Common myeloid progenitor, CD34-positive (primary cell): ENCODE results near the gene ANKK1.

Experiments
- CTCF ChIA-PET: fragments of 350-600 bp; sonication (Branson Sonifier 250); formaldehyde crosslinking; loops from one replicate; lab custom pipeline; 2021; ENCODE audit warnings: antibody characterized with exemption; lab: Charles Lee
- POLR2A ChIA-PET: fragments of 350-600 bp; sonication (Branson Sonifier 250); formaldehyde crosslinking; loops from one replicate; lab custom pipeline; 2021; ENCODE audit warnings: antibody characterized with exemption; lab: Charles Lee
- DNase-seq, 3 donors: peaks; one replicate each; pipeline versions ENCODE4 v3.0.0 to v3.0.0-alpha.2; 2013
- H3K27ac ChIP-seq, 2 experiments: 1 replicate in 1 of 2; 2 replicates in 1 of 2; pipeline ENCODE4 v1.7.0; 2013; ENCODE audit warnings: inconsistent platforms in 2 of 2, low read length in 2 of 2, mild to moderate bottlenecking in 2 of 2, low read depth in 1 of 2, moderate library complexity in 1 of 2; ENCODE audit not compliant: severe bottlenecking in 2 of 2, insufficient read depth in 1 of 2, poor library complexity in 1 of 2
- H3K27me3 ChIP-seq, 5 experiments: replicated peaks in 2 of 5; 1 replicate in 3 of 5; 2 replicates in 2 of 5; pipeline versions ENCODE4 v1.6.1 to v1.7.0; 2013; ENCODE audit warnings: low read length in 4 of 5, mild to moderate bottlenecking in 2 of 5, moderate library complexity in 2 of 5, inconsistent platforms in 1 of 5; ENCODE audit not compliant: insufficient read depth in 5 of 5, control insufficient read depth in 4 of 5
- H3K36me3 ChIP-seq, 4 experiments: 1 replicate in 2 of 4; 2 replicates in 2 of 4; pipeline versions ENCODE4 v1.6.1 to v1.7.0; 2013; ENCODE audit warnings: low read length in 3 of 4, control low read depth in 1 of 4, mild to moderate bottlenecking in 1 of 4; ENCODE audit not compliant: control insufficient read depth in 4 of 4, insufficient read depth in 4 of 4
- H3K4me1 ChIP-seq, 4 experiments: 1 replicate in 3 of 4; 2 replicates in 1 of 4; pipeline versions ENCODE4 v1.6.1 to v1.7.1; 2013; ENCODE audit warnings: low read length in 3 of 4, mild to moderate bottlenecking in 3 of 4, control low read depth in 1 of 4, inconsistent platforms in 1 of 4, moderate library complexity in 1 of 4; ENCODE audit not compliant: control insufficient read depth in 4 of 4, insufficient read depth in 4 of 4; ENCODE audit errors: control extremely low read depth in 1 of 4
- H3K4me3 ChIP-seq, 7 experiments: 1 replicate in 4 of 7; 2 replicates in 3 of 7; pipeline versions ENCODE4 v1.5.1 to v1.7.0; 2013; ENCODE audit warnings: mild to moderate bottlenecking in 7 of 7, low read length in 6 of 7, moderate library complexity in 6 of 7, inconsistent platforms in 2 of 7, low read depth in 2 of 7, control low read depth in 1 of 7; ENCODE audit not compliant: insufficient read depth in 4 of 7, control insufficient read depth in 1 of 7; ENCODE audit errors: extremely low read depth in 1 of 7
- H3K9me3 ChIP-seq, 5 experiments: 1 replicate in 4 of 5; 2 replicates in 1 of 5; pipeline versions ENCODE4 v1.6.1 to v1.7.1; 2013; ENCODE audit warnings: low read length in 4 of 5, mild to moderate bottlenecking in 2 of 5, inconsistent platforms in 1 of 5, low read depth in 1 of 5, moderate library complexity in 1 of 5; ENCODE audit not compliant: control insufficient read depth in 4 of 5, insufficient read depth in 2 of 5; ENCODE audit errors: control extremely low read depth in 1 of 5
- WGBS: methylation state at CpG from one replicate; pipeline ENCODE4 v1.1.5; 2013; ENCODE audit not compliant: insufficient coverage; 5-methylcytosine and 5-hydroxymethylcytosine counted together

ANKK1 gene

GRCh38 chr11:113350336-113351067 is 37.1 kb upstream of the ANKK1 start:
- peaks cover 0 to 13% (median 0%) of the 10 kb centered on the region in 5 experiments for H3K9me3 ChIP-seq
- no peaks in the 10 kb centered on the region for H3K4me1 ChIP-seq
- H3K36me3 ChIP-seq, result peaks cover 0 to 20% (median 3%) of the 10 kb centered on the region in 4 experiments
- H3K4me3 ChIP-seq, result no peak overlapping the region
- CTCF ChIA-PET, result no interaction called here
- 96% methylated on average over 6 of the region's 11 CpGs for WGBS
- no peak for DNase-seq
- H3K27ac ChIP-seq, result no peak overlapping the region
- POLR2A ChIA-PET, result no interaction called here
- H3K27me3 ChIP-seq, result no peaks in the 10 kb centered on the region

- Histone ChIP-seq H3K27me3 (no peaks in the 10 kb centered on the region), H3K4me1 (no peaks in the 10 kb centered on the region), H3K27ac (no peak overlapping the region), H3K9me3 (peaks cover 0 to 17% (median 1%) of the 10 kb centered on the region in 5 experiments), H3K36me3 (peaks cover 0 to 20% (median 2%) of the 10 kb centered on the region in 4 experiments), H3K4me3 (no peak overlapping the region)
- ChIA-PET POLR2A (no interaction called here), CTCF (no interaction called here)
- no CpG with 5 or more reads among the region's 3 CpGs for WGBS
- DNase-seq, result no peak
Observed at GRCh38 chr11:113351068-113351450, 36.5 kb upstream of the ANKK1 start.

GRCh38 chr11:113351480-113351879 is 36.1 kb upstream of the ANKK1 start:
- ChIA-PET POLR2A (no interaction called here), CTCF (no interaction called here)
- 100% methylated on average over 1 of the region's 4 CpGs for WGBS
- Histone ChIP-seq H3K27me3 (no peaks in the 10 kb centered on the region), H3K27ac (no peak overlapping the region), H3K36me3 (peaks cover 0 to 25% (median 2%) of the 10 kb centered on the region in 4 experiments), H3K4me1 (no peaks in the 10 kb centered on the region), H3K9me3 (peaks cover 0 to 21% (median 5%) of the 10 kb centered on the region in 5 experiments), H3K4me3 (no peak overlapping the region)
- no peak for DNase-seq

GRCh38 chr11:113356203-113356602 is 31.4 kb upstream of the ANKK1 start:
- Histone ChIP-seq H3K27ac (no peak overlapping the region), H3K36me3 (peaks cover 0 to 59% (median 3%) of the 10 kb centered on the region in 4 experiments), H3K4me3 (no peak overlapping the region), H3K9me3 (peaks cover 0 to 49% (median 5%) of the 10 kb centered on the region in 5 experiments), H3K4me1 (no peaks in the 10 kb centered on the region), H3K27me3 (peaks cover 0 to 6% (median 0%) of the 10 kb centered on the region in 5 experiments)
- CTCF ChIA-PET, result no interaction called here
- peak in 2 of 3 donors; percentile 41 to 46 for DNase-seq
- 83% methylated on average over 1 of the region's 3 CpGs for WGBS
- POLR2A ChIA-PET, result no interaction called here

GRCh38 chr11:113363406-113363805 is 24.2 kb upstream of the ANKK1 start:
- ChIA-PET CTCF (no interaction called here), POLR2A (no interaction called here)
- peaks cover 0 to 8% (median 0%) of the 10 kb centered on the region in 5 experiments for H3K9me3 ChIP-seq
- peaks cover 0 to 29% (median 1%) of the 10 kb centered on the region in 4 experiments for H3K36me3 ChIP-seq
- DNase-seq, result peak in 2 of 3 donors; percentile 17 to 40
- no peak overlapping the region for H3K27ac ChIP-seq
- peaks cover 0 to 35% (median 5%) of the 10 kb centered on the region in 5 experiments for H3K27me3 ChIP-seq
- no peaks in the 10 kb centered on the region for H3K4me1 ChIP-seq
- H3K4me3 ChIP-seq, result no peak overlapping the region
- 19% methylated on average over 3 of the region's 5 CpGs for WGBS

GRCh38 chr11:113363996-113364641 is 23.5 kb upstream of the ANKK1 start:
- peaks cover 0 to 22% (median 0%) of the 10 kb centered on the region in 4 experiments for H3K36me3 ChIP-seq
- CTCF ChIA-PET, result no interaction called here

GRCh38 chr11:113365895-113366294 is 21.7 kb upstream of the ANKK1 start:
- H3K27me3 ChIP-seq, result peaks cover 0 to 28% (median 5%) of the 10 kb centered on the region in 5 experiments
- H3K4me3 ChIP-seq, result no peak overlapping the region
- no peak overlapping the region for H3K27ac ChIP-seq
- DNase-seq, result no peak
- H3K9me3 ChIP-seq, result no peaks in the 10 kb centered on the region
- no peaks in the 10 kb centered on the region for H3K4me1 ChIP-seq
- ChIA-PET POLR2A (no interaction called here), CTCF (no interaction called here)
- 81% methylated on average over 5 of the region's 5 CpGs for WGBS
- peaks cover 0 to 9% (median 0%) of the 10 kb centered on the region in 4 experiments for H3K36me3 ChIP-seq

More at GRCh38 chr11:113363996-113364641, 23.5 kb upstream of the ANKK1 start:
- no peak overlapping the region for H3K27ac ChIP-seq
- H3K4me1 ChIP-seq, result no peaks in the 10 kb centered on the region
- no peak for DNase-seq
- POLR2A ChIA-PET, result no interaction called here
- peaks cover 0 to 3% (median 0%) of the 10 kb centered on the region in 5 experiments for H3K9me3 ChIP-seq
- WGBS, result 75% methylated on average over 4 of the region's 7 CpGs
- H3K4me3 ChIP-seq, result no peak overlapping the region
- H3K27me3 ChIP-seq, result peaks cover 0 to 35% (median 5%) of the 10 kb centered on the region in 5 experiments
